ENCODE results near the gene BAHCC1.
"Not testable (repeated sequence)": the region's sequence is repeated elsewhere in the genome, so short reads cannot be mapped to it uniquely, and the experiment has no call there.

BAHCC1 gene

DNA sequence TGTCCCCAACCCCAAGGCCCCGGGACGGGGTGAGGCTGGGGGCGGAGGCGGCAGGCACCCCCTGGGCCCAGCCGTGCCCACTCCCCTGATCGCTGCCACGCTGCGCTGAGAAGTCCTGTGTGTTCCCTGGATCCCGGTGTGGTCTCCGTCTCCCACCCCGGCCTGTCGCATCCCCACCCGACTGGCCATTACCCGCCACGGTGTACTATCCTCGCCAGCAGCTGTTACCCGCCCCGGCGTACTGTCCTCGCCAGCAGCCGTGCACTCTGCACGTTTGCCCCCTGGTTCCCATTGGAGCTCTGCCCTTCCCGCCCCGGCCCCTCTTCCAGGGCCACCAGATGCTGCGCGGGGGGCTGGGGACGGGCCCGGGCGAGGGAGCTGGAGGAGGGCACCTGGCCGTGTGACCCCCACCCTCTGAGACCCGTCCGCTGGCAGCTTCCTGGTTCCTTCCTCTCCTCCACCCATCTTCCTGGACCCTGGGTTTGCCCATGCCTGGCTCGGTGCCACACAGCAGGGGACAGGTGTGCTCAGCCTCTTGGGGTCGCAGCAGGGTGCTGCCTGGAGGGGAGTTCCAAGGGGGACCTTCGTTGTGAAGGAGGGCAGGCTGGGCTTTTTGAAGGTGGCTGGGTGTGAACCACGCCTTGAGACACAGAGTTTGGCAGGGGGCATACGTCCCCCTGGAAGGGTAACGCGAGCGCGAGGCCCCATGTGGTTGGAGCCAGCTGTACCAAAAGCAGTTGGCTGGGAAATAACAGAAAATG is 19.7 kb downstream of the BAHCC1 start:
- no peak for DNase-seq

DNA sequence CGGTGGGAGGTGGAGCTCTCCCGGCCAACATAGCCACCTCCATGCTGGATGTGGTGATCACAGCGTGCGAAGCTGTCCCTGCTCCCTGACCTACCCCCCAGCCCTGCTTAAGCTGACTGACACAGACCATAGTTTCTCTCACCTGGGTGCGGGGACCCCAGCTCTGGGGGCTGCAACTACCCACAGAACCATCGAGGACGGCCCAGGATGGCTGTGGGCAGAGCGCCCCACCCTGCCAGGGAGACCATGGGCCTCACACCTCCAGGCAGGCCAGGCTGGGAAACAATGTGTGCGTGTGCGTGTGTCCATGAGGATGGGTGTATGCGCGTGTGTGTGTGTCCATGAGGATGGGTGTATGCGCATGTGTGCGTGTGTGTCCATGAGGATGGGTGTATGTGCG is 20.4 kb downstream of the BAHCC1 start:
- no peak for DNase-seq

DNA sequence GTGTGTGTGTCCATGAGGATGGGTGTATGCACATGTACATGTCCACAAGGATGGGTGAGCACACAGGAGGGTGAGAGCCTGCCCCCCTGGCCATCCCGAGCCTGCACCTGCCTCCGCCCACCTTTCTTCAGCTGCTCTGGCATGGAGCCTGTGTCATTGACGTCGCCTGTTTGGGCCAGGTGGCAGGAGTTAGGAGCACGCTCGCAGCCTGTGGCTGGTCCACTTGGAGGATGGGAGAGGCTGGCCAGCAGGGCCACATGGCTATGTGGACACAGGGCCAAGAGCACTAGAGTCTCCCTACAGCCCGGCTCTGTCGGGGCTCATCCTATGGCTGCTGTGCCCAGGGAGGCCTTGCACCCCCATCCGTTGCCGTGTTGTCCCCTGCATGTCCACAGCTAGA is 21.4 kb downstream of the BAHCC1 start:
- no peak for DNase-seq

DNA sequence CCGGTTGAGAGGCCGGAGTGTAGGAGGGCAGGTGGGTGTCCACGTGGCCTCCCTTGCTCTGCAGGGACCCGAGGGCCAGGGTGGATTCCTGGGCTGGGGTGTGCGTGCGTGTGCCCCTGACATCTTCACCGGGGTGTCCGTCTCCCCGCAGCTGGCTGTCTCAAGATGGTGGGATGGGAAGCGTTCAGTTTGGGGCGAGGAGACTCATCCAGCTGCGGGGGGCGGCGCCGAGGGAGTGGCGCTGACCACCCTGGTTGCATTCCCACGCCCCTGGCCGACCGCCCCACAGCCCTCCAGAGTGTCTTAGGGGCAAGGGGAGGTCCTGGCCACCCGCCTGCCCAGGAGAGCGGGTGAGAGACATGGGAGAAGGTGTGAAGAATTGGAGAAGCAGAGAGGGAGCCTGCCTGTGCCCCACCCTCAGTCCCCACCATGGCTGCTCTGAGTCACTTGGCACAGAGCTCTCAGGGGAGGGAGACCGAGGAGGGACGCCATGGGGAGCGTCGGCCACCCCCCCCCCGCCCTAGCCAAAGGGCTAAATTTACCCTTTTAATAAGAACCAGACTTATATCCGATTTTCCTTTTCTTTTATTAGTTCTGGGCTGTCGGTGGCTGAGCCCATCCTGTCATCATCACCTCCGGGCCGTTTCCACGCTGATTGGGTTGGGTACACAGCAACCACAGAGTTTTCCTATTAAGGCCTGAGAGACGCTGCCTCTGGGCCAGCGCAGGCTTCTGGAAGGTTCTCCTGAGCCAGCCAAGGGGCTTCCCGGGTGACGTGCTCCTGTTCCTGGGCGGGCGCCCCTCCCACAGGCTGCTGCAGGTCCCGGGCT is 22.0 kb downstream of the BAHCC1 start:
- DNase-seq: no peak

DNA sequence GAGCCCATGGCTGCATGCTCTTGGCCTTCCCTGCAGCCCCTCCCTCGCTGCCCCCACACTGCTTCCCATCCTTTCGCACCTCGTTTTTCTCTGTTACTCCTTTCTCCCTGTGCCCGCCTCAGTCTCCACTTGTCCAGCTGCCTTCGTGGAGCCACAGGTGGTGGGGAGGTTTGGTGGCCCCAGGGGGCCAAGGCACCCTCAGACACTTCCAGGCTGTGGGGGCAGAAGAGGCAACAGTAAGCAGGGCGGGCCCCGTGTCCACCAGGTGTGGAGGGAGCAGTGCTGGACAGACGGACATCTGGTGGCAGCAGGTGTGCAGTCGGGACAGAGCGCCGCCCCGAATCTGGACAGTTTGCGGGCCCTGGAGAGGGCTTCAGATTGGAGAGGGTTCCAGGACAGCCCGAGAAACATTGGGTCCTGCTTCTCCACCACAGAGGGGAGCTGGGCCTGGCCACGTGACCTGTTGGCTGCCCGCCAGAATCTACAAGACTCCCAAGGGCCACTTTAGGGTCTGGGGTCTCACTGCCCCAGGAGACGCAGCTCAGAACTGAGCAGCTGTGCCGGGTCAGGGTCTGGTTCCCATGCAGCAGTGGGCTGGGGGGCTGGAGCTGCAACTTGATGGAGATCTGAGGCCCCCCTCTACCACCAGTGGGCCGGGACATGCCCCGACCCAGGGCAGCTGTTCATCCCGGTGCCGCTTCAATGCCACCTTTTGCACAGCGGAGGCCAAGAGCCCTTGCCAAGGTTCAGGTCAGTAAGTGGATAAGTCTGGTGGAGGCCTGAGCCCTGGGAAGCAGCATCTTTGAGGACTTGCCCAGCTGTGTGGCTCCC is 22.8 kb downstream of the BAHCC1 start:
- no peak for DNase-seq

DNA sequence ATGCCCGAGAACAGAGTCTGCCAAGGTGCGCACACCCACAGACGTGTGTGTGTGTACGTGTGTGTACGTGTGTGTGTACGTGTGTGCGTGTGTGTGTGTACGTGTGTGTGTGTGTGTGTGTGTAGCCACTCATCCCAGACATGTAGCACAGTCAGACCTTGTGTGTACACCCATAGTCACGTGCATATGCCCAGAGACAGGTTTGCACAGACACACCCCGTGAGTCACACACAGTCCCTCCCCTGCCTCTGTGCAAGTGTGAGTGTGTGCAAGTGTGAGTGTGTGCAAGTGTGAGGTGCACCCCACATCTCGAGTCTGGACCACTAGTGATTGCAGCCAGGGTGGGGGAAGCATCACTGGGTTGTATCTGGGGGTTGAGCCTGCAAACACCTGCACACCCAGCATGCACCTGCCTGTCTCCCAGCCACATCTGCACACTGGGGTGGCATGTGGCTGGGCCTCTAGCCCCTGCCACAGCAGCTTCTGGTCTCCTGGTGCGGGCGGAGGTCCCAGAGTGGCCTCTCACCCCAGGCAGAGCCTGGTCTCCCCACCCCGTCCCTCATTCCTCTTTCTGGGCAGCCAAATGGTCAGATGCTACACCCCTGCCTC is 23.6 kb downstream of the BAHCC1 start:
- DNase-seq: no peak

DNA sequence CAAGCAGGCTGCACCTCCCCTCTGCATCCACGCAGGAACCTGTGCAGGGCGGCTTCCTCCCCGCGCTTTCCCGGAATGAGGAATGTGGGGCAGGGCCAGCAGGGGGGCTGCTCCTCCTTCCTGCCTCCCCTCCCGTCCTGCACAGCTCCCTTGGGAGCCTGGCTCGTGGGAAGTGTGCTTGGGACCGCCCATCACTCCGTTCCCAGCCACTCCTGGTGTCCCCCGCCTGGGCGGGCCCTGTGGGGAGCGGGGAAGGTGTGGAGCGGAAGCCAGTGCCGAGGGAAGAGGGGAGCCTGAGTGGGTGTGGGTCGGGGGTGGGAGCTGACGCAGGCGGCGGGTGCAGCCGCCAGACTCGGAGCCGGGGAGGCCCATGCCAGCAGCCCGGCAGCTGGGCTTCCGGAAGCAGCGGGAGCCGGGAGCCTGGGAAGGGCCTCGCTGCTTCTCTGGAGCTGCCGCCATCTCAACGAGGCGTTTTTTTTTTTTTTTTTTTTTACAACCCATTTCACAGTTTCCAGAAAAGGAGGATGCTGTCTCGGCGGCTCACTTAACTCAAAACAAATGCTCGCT is 24.1 kb downstream of the BAHCC1 start:
- DNase-seq: no peak

DNA sequence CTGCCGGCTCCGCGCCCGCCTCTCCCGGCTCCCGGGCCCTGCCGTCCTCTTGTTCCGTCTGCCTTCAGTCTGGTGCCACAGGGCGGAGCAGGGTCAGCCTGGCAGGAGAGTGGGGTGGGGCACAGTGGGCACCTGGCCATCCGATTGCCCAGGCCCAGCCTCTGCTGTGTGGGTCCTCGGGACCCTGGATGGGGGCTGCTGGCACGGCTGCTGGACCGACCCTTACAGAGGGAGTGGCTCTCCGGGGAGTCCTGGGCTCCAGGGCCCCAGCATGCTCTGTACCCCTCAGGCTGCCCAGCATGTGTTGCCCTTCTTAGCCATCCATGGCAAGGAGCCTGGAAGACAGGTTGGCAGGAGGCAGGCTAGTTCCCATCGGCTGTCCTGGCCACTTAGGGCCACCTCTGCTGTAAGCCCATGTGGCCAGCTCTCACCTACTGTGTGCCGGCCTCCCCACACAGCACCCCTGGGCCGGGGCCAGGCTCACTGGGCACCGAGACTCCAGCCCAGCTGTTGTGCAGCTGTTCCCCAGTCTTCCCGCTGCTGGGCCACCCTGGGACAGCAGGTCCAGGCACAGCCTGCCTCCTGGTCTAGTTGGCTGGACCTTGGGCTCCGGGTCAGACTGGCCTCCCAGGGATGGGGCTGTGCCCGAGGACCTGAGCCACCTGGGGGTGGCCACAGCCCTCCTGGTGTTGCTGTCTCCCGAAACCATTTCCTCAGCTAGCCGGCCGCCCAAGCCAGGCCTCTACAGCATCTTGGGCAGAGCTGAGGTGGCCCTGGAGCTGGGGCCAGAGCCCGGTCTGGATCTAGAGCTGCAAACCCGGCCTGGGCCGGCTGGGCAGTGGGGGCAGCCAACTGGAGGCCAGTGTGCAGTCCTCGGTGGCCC is 24.9 kb downstream of the BAHCC1 start:
- no peak for DNase-seq

DNA sequence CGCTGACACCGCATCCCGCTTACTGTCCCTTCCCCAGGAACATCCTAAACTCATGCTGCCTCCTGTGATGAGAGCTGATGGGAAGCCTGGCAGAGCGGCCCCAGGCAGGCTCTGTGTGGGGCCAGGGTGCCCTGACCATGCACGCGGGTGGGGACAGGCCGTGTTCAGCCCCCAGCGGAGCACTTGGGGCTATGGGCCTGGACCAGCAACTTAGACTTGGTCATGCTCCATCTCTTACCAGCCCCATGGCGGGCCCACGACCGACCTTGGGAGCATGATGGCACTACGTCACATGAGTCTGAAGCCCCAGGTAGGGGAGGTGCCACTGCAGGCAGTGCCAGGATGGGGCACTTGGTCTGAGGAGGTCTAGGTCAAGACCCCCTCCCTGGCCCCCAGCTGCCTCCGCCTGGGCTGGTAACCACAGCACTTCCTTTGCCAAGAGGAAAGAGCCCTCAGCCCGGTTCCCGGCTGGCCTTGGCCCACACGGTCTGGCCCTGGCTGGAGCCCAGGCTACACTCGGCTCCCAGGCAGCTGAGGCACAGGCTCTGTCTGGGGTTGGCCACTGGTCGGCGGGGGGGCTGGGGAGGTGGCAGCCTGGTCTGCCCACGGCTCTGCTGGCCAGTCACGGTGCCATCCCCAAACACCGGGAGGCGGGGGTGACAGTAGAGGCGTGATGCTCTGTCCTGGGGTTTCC is 25.7 kb downstream of the BAHCC1 start:
- DNase-seq: no peak

DNA sequence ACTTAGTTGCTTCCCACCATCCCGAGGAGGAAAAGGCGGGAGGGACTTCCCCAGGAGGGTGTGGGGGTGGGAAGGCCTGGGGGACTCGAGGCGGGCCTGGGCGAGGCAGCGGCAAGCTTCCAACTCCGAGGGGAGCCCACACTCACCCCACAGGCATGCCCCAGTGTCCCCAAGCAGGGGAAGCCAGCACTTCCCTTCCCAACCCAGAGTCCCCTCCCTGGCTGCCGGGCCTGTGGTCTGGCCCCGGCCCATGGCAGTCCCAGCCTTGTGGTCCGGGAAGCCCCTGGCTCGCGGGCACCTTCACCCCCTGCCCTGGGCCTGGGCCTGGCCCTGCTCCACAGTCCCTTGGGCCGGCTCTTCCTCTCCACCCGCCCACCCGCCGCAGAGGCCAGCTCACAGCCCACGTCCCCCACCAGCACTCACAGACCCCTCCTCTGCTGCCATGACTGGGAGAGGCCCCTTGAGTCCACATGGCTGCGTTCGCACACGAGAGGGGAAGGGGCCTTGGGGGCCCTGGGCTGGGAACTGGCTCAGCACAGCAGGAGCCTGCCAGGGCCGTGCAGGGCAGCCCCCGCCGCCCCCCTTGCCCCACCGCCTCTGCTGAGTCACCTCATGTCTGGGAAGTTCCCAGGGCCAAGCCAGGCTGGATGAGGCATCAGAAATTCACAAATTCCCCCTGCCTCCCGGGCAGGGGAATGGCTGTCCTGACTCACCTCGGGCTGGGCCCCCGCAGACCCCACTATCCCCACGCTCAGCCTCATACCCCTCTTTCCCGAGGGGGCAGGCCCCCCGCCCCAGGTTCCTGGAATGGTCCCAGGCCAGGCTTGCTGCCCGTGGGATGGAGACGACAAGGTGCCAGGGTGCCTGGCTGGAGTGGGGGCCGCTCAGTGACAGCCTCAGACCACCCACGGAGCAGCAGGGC is 27.8 kb downstream of the BAHCC1 start:
- no peak for DNase-seq

DNA sequence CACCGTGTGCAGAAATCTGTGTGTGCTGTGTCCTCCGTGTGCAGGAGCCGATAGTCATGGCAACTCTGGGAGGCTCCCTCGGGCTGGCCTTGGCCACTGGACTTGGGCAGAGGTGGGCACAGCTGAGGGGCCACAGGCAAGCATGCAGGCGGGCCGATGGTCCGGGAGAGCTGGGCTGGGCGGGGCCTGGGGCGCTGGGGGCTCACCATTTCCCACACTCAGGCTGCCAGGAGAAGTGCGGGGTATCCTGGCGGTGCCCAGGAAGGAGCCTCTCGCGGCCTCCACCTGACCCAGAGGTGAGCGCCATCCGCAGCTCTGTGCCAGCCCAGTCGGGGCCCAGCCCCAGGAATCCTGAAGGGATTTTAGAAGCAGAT is 28.4 kb downstream of the BAHCC1 start:
- DNase-seq: no peak

DNA sequence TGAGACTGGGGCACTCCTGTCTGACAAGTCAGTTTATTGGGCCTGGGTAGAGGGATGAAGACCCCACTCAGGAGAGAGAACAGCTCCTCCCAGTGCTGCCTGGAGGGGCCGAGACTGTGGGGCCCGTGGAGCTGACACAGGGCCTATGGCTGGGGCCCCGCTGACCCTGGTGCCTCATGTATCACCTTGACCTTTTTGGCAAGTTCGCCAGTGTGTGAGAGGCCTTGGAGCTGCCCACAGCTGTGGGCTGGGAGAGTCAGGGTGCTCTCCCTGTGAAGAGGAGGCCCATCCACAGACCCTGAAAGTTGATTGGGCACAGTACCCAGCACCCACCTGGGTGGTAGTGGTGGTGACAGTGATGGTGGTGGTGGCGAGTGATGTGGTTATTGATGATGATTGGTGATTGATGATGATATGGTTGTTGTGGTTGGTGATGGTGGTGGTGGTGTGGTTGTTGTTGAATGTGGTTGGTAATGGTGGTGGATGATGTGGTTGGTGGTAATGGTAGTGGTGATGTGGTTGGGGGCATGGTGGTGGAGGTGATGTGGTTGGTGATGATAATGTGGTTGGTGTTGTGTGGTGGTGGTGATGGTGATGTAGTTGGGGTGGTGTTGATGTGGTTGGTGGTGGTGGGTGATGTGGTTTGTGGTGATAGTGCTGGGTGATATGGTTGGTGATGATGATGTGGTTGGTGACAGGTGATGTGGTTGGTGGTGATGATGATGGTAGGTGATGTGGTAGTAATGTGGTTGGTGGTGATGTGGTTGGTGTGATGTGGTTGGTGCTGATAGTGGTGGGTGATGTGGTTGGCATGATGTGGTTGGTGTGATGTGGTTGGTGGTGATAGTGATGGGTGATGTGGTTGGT is 29.1 kb downstream of the BAHCC1 start:
- DNase-seq: peak in 1 of 2 donors; percentile 22

DNA sequence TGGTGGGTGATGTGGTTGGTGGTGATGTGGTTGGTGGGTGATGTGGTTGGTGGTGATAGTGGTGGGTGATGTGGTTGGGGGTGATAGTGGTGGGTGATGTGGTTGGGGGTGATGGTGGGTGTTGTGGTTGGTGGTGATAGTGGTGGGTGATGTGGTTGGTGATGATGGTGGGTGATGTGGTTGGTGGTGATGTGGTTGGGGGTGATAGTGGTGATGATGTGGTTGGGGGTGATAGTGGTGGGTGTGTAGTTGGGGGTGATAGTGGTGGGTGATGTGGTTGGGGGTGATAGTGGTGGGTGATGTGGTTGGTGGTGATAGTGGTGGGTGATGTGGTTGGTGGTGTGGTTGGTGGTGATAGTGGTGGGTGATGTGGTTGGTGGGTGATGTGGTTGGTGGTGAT is 29.8 kb downstream of the BAHCC1 start:
- not testable (repeated sequence) for DNase-seq

DNA sequence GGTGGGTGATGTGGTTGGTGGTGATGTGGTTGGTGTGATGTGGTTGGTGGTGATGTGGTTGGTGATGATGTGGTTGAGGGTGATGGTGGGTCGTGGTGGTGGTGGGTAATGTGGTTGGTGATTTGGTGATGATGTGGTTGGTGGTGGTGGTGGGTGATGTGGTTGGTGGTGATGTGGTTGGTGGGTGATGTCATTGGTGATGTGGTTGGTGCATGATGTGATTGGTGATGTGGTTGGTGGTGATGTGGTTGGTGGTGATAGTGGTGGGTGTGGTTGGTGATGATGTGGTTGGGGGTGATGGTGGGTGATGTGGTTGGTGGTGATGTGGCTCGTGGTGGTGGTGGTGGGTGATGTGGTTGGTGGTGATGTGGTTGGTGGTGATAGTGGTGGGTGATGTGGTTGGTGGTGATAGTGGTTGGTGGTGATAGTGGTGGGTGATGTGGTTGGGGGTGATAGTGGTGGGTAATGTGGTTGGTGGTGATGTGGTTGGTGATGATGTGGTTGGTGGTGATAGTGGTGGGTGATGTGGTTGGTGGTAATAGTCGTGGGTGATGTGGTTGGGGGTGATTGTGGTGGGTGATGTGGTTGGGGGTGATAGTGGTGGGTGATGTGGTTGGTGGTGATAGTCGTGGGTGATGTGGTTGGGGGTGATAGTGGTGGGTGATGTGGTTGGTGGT is 30.6 kb downstream of the BAHCC1 start:
- DNase-seq: peak in 1 of 2 donors; percentile 27

DNA sequence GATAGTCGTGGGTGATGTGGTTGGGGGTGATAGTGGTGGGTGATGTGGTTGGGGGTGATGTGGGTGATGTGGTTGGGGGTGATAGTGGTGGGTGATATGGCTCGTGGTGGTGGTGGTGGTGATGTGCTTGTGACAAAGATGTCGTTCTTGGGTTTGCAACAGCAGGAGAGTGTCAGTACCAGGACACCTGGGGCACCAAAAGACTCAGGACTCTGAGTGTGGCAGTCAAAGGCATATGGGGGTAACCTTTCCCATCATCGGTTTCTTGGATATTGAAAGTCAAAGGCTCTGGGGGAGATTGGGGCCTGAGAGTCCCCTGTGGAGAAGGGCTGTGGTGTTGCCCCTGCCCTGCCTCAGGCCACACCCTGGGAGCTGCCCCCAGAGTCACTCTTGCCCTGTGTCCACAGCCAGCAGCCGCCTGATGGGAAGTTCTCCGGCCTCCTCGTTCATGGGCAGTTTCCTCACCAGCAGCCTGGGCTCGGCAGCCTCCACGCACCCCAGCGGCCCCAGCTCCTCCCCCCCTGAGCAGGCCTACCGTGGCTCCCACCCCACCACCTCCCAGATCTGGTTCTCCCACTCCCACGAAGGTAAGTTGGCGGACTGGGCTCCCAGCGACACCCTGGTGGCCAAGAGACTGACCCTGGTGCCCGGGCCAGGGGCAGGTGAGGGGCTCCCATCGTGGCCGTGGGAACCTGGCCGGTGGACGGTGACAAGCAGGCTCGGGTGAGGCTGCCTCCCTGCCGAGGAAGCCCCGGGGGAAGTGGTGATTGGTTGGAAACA is 31.3 kb downstream of the BAHCC1 start:
- DNase-seq: no peak

DNA sequence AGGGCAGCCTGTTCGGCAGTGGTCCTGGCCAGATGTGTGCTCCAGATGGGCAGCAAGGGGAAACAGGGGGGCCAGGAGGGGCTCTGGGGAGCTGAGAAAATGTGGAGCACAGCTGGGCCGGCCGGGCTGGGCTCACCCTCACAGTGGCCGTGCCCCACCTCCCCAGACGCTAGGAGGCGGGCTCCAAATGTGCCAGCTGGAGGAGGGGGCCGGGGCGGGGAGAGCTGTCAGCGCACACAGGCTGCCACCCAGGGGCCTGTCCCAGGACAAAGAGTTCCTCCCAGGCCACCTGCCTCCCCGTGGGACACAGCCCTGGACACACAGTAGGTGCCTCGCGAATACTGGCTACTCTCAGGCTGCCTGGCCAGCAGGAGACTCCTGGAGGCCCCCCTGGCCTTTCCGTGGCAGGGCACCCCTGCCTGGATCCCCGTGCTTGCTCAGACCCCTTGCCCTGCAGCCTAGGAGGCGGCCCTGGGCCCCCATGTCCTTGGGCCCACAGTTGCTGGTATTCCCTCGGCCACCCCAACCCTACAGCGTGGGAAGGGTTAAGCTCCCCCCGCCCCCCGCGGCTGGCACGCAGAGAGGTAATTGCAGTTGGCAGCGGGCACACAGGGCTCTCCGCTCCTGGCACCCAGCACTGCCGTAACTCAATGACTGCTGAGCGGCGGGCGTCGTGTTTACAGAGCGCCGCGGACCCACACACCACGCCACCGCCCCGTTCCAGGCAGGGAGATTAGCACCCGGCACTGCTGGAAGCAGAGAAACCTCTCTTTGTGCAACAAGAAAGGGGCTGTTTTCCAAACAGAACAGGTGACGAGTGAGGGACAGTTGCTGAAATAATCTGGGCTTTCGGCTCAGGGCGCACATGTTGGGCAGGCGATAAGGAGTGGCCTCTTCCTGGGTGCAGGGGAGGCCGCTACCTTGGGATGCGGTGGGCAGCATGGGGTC is 32.2 kb downstream of the BAHCC1 start:
- DNase-seq: no peak

Measured in stimulated activated CD4-positive, alpha-beta T cell treated with anti-CD3 and anti-CD28 coated beads, Interleukin-2, amount 100 ng/mL, for 24 hours (primary cell).